PFSK-1 (cell line): ENCODE data around the gene DNAH10.

Source experiments
- POLR2AphosphoS5 ChIP-seq: IDR thresholded peaks from 2 replicates; pipeline ENCODE4 v1.6.1; 2012; ENCODE audit warnings: low read depth, mild to moderate bottlenecking, control low read depth, low read length, moderate library complexity
- SIN3A ChIP-seq: IDR thresholded peaks from 2 replicates; pipeline ENCODE4 v1.6.1; 2012; ENCODE audit warnings: mild to moderate bottlenecking, low read length, moderate library complexity, borderline replicate concordance; ENCODE audit not compliant: insufficient read depth
- TAF1 ChIP-seq: IDR thresholded peaks from 2 replicates; pipeline ENCODE4 v1.6.1; 2012; ENCODE audit warnings: low read length, control low read depth, borderline replicate concordance; ENCODE audit not compliant: insufficient read depth

DNA sequence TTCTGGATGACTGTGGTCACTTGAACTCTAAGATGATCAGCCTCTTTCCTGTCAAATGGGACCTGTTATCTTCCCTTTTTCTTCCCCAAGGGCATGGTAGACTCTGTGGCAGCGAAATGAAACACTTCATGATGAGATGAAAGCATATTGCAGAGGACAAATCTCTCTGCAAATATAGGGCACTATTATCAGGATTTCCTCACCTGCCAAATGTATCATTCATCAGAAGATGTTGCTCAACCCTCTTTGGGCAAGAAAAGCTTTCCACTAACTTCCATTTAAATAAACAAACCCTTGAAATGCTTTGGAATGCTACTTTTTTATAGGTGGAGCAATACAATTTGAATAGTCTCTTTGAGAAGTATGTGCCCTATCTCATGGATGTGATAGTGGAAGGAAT lies 105.0 kb downstream of the DNAH10 start:
- TF ChIP-seq TAF1 = no peak
- TF ChIP-seq SIN3A = no peak
- no peak for TF ChIP-seq POLR2AphosphoS5
